Neural cell (in vitro differentiated cells): ENCODE results near the gene LY9. TPM values are rescaled to one million over a fixed set of nuclear protein-coding genes. Genes with fewer than 3 reads are reported as not detected.

Experiments used
- H2AFZ ChIP-seq: fragments of 200-600, 300-800 bp; sonication (generic), shearing (Covaris generic); 2 replicates; pipeline ENCODE4 v1.6.0; 2014; ENCODE audit warnings: low read depth, mild to moderate bottlenecking, antibody characterized with exemption, low read length, moderate library complexity
- H3F3A ChIP-seq: fragments of 200-600 bp; shearing (Covaris generic); 2 replicates; pipeline ENCODE4 v1.6.1; 2016; ENCODE audit warnings: mild to moderate bottlenecking, moderate library complexity, mixed read lengths, antibody characterized with exemption, low read length; ENCODE audit not compliant: insufficient read depth, poor library complexity, severe bottlenecking
- H3K27ac ChIP-seq: fragments of 200-600, 300-800 bp; sonication (generic), shearing (Covaris generic); 2 replicates; pipeline ENCODE4 v1.5.1; 2014; ENCODE audit warnings: mild to moderate bottlenecking, low read length, moderate library complexity
- H3K27me3 ChIP-seq: fragments of 300-800, 200-600 bp; sonication (generic), shearing (Covaris generic); 2 replicates; pipeline ENCODE4 v1.6.0; 2014; ENCODE audit warnings: mild to moderate bottlenecking, low read depth, low read length, moderate library complexity; ENCODE audit not compliant: insufficient read depth
- H3K36me3 ChIP-seq: fragments of 300-800, 200-600 bp; sonication (generic), shearing (Covaris generic); 2 replicates; pipeline ENCODE4 v1.5.1; 2014; ENCODE audit warnings: mild to moderate bottlenecking, antibody characterized with exemption, low read length, moderate library complexity; ENCODE audit not compliant: insufficient read depth
- H3K4me2 ChIP-seq: fragments of 300-800, 200-600 bp; sonication (generic), shearing (Covaris generic); 2 replicates; pipeline ENCODE4 v1.6.0; 2014; ENCODE audit warnings: mild to moderate bottlenecking, low read length
- H3K4me3 ChIP-seq: fragments of 300-800, 200-600 bp; sonication (generic), shearing (Covaris generic); 2 replicates; pipeline ENCODE4 v1.5.1; 2014; ENCODE audit warnings: mild to moderate bottlenecking, low read length, moderate library complexity
- H3K79me2 ChIP-seq: fragments of 200-600 bp; shearing (Covaris generic); replicated peaks from 2 replicates; pipeline ENCODE4 v1.6.0; 2014; ENCODE audit warnings: mild to moderate bottlenecking, low read length, moderate library complexity; ENCODE audit not compliant: insufficient read depth
- H3K9ac ChIP-seq: fragments of 300-800, 200-600 bp; sonication (generic), shearing (Covaris generic); 2 replicates; pipeline ENCODE4 v1.6.1; 2016; ENCODE audit warnings: mild to moderate bottlenecking, low read length, mixed read lengths
- H3K9me2 ChIP-seq: fragments of 200-600 bp; shearing (Covaris generic); 2 replicates; pipeline ENCODE4 v1.6.1; 2016; ENCODE audit warnings: mild to moderate bottlenecking, low read length, mixed read lengths; ENCODE audit not compliant: insufficient read depth
- H3K9me3 ChIP-seq: fragments of 200-600, 300-800 bp; sonication (generic), shearing (Covaris generic); 2 replicates; pipeline ENCODE4 v1.6.1; 2016; ENCODE audit warnings: mild to moderate bottlenecking, mixed run types, low read length, moderate library complexity, mixed read lengths
- H4K20me1 ChIP-seq: fragments of 200-600 bp; shearing (Covaris generic); 2 replicates; pipeline ENCODE4 v1.6.1; 2016; ENCODE audit warnings: mild to moderate bottlenecking, mixed run types; ENCODE audit not compliant: insufficient read depth
- EP300 ChIP-seq: fragments of 450-650 bp; conservative IDR thresholded peaks from 2 replicates; pipeline ENCODE4 v1.6.1; 2014; ENCODE audit warnings: antibody characterized with exemption, mild to moderate bottlenecking, moderate library complexity; ENCODE audit not compliant: poor library complexity, severe bottlenecking
- EZH2 ChIP-seq: fragments of 200-600, 300-800 bp; shearing (Covaris generic), sonication (generic); IDR thresholded peaks from 2 replicates; pipeline ENCODE4 v1.6.1; 2014; ENCODE audit warnings: antibody characterized with exemption, low read length, borderline replicate concordance, mild to moderate bottlenecking; ENCODE audit not compliant: insufficient read depth, poor library complexity, severe bottlenecking
- MXI1 ChIP-seq: fragments of 450-650 bp; conservative IDR thresholded peaks from 2 replicates; pipeline ENCODE4 v1.6.1; 2014; ENCODE audit warnings: antibody characterized with exemption, mild to moderate bottlenecking; ENCODE audit not compliant: poor library complexity, severe bottlenecking
- POLR2AphosphoS5 ChIP-seq: IDR thresholded peaks from 2 replicates; pipeline ENCODE4 v1.6.1; 2012
- RAD21 ChIP-seq: fragments of 450-650 bp; conservative IDR thresholded peaks from 2 replicates; pipeline ENCODE4 v1.6.1; 2014; ENCODE audit warnings: antibody characterized with exemption, mild to moderate bottlenecking, moderate library complexity
- SMC3 ChIP-seq: fragments of 450-650 bp; conservative IDR thresholded peaks from 2 replicates; pipeline ENCODE4 v1.6.1; 2014; ENCODE audit warnings: antibody characterized with exemption, mild to moderate bottlenecking, moderate library complexity; ENCODE audit not compliant: poor library complexity
- TAF1 ChIP-seq: IDR thresholded peaks from 2 replicates; pipeline ENCODE4 v1.6.1; 2012; ENCODE audit warnings: low read depth
- polyA plus RNA-seq: library from polyadenylated mRNA; depleted of rRNA; stranded (reverse); fragments of >200 nt; gene quantifications from 2 replicates; pipeline ENCODE4 v1.2.3, GENCODE V29; 2014
- TF ChIP-seq, protein P1 (sequence below): IDR thresholded peaks from 2 replicates; pipeline ENCODE4 v1.6.1; 2012; ENCODE audit warnings: borderline replicate concordance
- TF ChIP-seq, protein P2 (sequence below): fragments of 450-650 bp; IDR thresholded peaks from 2 replicates; pipeline ENCODE4 v1.5.1; 2014; ENCODE audit warnings: antibody characterized with exemption, mild to moderate bottlenecking, moderate library complexity; ENCODE audit not compliant: poor library complexity, severe bottlenecking

Gene LY9
- polyA plus RNA-seq, 1 donor from 2014 or later: not detected

DNA sequence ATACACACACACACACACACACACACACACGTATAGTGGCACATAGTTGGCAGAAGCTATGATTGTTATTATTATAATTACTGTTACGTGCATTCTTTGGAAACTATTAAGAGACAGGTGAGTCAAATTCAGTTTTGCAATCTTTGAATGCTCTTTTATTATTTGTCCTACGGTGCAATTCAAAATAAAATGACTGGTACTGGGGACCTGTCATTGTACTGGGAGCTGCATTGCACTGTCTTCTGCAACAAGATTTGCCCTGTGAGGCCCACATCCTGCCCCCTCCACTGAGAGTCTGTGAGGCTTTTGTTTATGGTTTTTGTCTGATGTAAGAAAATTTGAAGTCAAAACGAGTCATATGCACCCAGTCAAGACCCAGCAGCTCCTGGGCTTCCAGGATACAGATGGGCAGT lies 1.9 kb downstream of the LY9 start:
- no peaks in the 10 kb centered on the region for H3K9me3 ChIP-seq
- no peaks in the 10 kb centered on the region for H4K20me1 ChIP-seq
- H3K4me2 ChIP-seq: no peak overlapping the region
- H3K27me3 ChIP-seq: no peaks in the 10 kb centered on the region
- TF ChIP-seq, protein P1, sequence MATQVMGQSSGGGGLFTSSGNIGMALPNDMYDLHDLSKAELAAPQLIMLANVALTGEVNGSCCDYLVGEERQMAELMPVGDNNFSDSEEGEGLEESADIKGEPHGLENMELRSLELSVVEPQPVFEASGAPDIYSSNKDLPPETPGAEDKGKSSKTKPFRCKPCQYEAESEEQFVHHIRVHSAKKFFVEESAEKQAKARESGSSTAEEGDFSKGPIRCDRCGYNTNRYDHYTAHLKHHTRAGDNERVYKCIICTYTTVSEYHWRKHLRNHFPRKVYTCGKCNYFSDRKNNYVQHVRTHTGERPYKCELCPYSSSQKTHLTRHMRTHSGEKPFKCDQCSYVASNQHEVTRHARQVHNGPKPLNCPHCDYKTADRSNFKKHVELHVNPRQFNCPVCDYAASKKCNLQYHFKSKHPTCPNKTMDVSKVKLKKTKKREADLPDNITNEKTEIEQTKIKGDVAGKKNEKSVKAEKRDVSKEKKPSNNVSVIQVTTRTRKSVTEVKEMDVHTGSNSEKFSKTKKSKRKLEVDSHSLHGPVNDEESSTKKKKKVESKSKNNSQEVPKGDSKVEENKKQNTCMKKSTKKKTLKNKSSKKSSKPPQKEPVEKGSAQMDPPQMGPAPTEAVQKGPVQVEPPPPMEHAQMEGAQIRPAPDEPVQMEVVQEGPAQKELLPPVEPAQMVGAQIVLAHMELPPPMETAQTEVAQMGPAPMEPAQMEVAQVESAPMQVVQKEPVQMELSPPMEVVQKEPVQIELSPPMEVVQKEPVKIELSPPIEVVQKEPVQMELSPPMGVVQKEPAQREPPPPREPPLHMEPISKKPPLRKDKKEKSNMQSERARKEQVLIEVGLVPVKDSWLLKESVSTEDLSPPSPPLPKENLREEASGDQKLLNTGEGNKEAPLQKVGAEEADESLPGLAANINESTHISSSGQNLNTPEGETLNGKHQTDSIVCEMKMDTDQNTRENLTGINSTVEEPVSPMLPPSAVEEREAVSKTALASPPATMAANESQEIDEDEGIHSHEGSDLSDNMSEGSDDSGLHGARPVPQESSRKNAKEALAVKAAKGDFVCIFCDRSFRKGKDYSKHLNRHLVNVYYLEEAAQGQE: no peak
- TF ChIP-seq TAF1 (no peak), EP300 (no peak), POLR2AphosphoS5 (no peak), SMC3 (no peak), RAD21 (no peak), MXI1 (no peak), EZH2 (no peak)
- TF ChIP-seq, protein P2, sequence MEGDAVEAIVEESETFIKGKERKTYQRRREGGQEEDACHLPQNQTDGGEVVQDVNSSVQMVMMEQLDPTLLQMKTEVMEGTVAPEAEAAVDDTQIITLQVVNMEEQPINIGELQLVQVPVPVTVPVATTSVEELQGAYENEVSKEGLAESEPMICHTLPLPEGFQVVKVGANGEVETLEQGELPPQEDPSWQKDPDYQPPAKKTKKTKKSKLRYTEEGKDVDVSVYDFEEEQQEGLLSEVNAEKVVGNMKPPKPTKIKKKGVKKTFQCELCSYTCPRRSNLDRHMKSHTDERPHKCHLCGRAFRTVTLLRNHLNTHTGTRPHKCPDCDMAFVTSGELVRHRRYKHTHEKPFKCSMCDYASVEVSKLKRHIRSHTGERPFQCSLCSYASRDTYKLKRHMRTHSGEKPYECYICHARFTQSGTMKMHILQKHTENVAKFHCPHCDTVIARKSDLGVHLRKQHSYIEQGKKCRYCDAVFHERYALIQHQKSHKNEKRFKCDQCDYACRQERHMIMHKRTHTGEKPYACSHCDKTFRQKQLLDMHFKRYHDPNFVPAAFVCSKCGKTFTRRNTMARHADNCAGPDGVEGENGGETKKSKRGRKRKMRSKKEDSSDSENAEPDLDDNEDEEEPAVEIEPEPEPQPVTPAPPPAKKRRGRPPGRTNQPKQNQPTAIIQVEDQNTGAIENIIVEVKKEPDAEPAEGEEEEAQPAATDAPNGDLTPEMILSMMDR: no peak
- H3K27ac ChIP-seq: no peak overlapping the region
- no peak overlapping the region for H3K9ac ChIP-seq
- no peak overlapping the region for H3K4me3 ChIP-seq
- H2AFZ ChIP-seq: no peak overlapping the region
- H3F3A ChIP-seq: no peaks in the 10 kb centered on the region
- no peaks in the 10 kb centered on the region for H3K79me2 ChIP-seq
- H3K9me2 ChIP-seq: no peaks in the 10 kb centered on the region
- H3K36me3 ChIP-seq: no peaks in the 10 kb centered on the region

DNA sequence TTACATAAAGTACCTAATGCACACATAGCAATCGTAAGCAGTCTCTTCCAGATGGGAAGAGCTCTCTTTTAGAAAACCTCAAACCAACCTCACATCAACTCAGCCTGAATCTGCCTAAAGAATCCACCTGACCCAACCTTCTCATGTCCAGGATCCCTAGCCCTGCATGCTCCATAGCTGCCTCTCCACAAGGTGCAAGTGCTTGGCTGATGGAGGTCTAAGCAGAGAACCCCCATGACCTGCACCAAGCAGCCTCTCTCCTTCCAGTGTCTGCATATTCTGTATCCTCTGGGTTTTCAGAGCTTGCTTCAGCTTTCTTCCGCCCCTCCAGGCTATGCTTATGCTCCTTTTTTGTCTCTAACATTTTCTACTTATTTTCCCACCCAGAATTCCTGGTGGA lies 2.5 kb downstream of the LY9 start:
- Histone ChIP-seq H3K4me2 (no peak overlapping the region), H3F3A (no peaks in the 10 kb centered on the region), H3K9ac (no peak overlapping the region), H2AFZ (no peak overlapping the region), H4K20me1 (no peaks in the 10 kb centered on the region), H3K9me2 (no peaks in the 10 kb centered on the region), H3K36me3 (no peaks in the 10 kb centered on the region), H3K4me3 (no peak overlapping the region), H3K79me2 (no peaks in the 10 kb centered on the region), H3K9me3 (no peaks in the 10 kb centered on the region), H3K27ac (no peak overlapping the region), H3K27me3 (no peaks in the 10 kb centered on the region)
- TF ChIP-seq TAF1 (no peak), SMC3 (no peak), RAD21 (no peak), MXI1 (no peak), EZH2 (no peak), EP300 (no peak), POLR2AphosphoS5 (no peak)
- TF ChIP-seq, protein P1: no peak
- TF ChIP-seq, protein P2: no peak
